Measurements from ENCODE around the gene AGT.

DNA sequence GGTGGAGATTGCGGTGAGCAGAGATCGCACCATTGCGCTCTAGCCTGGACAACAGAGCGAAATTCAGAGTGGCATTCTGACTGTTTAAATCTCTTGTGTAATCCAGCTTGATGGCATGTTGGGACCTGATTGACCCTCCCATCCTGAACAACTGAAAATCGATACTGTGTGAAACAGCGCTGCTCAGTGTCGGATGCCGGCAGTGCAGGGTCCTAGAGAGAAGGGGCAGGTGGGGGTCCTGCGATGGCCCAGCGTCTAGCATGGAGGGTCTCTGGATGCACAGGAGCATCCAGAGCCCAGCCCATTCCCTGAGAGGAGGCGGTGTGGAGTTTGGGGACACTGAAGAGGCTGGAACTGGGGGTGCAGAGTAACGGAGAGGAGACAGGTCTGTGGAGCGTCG is 15.8 kb downstream of the AGT start:
- TF ChIP-seq POLR2AphosphoS5 (IDR thresholded peaks at IDR 0.05; ENCODE audit: low read depth) (no peak), REST (IDR thresholded peaks at IDR 0.05; ENCODE audit: insufficient replicate concordance, low read depth) (no peak), GABPA (IDR thresholded peaks at IDR 0.05; ENCODE audit: low read depth) (no peak), SPI1 (IDR thresholded peaks at IDR 0.05; ENCODE audit: borderline replicate concordance, low read depth) (no peak)
- TF ChIP-seq, protein P1, sequence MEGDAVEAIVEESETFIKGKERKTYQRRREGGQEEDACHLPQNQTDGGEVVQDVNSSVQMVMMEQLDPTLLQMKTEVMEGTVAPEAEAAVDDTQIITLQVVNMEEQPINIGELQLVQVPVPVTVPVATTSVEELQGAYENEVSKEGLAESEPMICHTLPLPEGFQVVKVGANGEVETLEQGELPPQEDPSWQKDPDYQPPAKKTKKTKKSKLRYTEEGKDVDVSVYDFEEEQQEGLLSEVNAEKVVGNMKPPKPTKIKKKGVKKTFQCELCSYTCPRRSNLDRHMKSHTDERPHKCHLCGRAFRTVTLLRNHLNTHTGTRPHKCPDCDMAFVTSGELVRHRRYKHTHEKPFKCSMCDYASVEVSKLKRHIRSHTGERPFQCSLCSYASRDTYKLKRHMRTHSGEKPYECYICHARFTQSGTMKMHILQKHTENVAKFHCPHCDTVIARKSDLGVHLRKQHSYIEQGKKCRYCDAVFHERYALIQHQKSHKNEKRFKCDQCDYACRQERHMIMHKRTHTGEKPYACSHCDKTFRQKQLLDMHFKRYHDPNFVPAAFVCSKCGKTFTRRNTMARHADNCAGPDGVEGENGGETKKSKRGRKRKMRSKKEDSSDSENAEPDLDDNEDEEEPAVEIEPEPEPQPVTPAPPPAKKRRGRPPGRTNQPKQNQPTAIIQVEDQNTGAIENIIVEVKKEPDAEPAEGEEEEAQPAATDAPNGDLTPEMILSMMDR (IDR thresholded peaks at IDR 0.05; ENCODE audit: insufficient read depth, low read length) = no peak

All from HL-60 (cell line).